ENCODE measurements around the gene KRTDAP. TPM values are rescaled to one million over a fixed set of nuclear protein-coding genes. Genes with fewer than 3 reads are reported as not detected.

Gene KRTDAP
- total and polyA plus RNA-seq, 10 of the 15 experiments (the other 5 are each of a cell fraction or from before 2014, with no cell fraction given), result 0.23 TPM; not detected in 9

- TF ChIP-seq BCL3 (IDR thresholded peaks at IDR 0.05; ENCODE audit: borderline replicate concordance, insufficient read depth, low read depth, low read length, poor library complexity, severe bottlenecking) (peak; percentile 74), POU2F2 (IDR thresholded peaks at IDR 0.05; ENCODE audit: borderline replicate concordance, low read depth, low read length) (peak; percentile 82; the same call in 1 of the 3 replicates), USF1 (IDR thresholded peaks at IDR 0.05; ENCODE audit: borderline replicate concordance, extremely low read length, insufficient read depth, low read depth, low read length) (no peak), ELK1 (IDR thresholded peaks at IDR 0.05; ENCODE audit: low read depth, low read length) (no peak), SMAD1 (IDR thresholded peaks at IDR 0.05; ENCODE audit: low read depth, partially characterized antibody) (peak; percentile 20), MTA2 (IDR thresholded peaks at IDR 0.05; ENCODE audit: low read depth) (peak; percentile 34; the same call in 1 of the 2 replicates), CEBPB (IDR thresholded peaks at IDR 0.05; ENCODE audit: borderline replicate concordance in 1 of 2, low read depth in 2 of 2, low read length in 2 of 2) (no peak), NR2F1 (conservative IDR thresholded peaks at IDR 0.05) (no peak), TAF1 (IDR thresholded peaks at IDR 0.05; ENCODE audit: borderline replicate concordance, low read depth, low read length) (no peak), GABPA (IDR thresholded peaks at IDR 0.05; ENCODE audit: low read depth) (no peak), HCFC1 (IDR thresholded peaks at IDR 0.05; ENCODE audit: low read length) (no peak; the same call in 1 of the 2 replicates), WRNIP1 (IDR thresholded peaks at IDR 0.05; ENCODE audit: borderline replicate concordance, low read depth, low read length) (no peak), FOXM1 (IDR thresholded peaks at IDR 0.05; ENCODE audit: low read depth, low read length) (no peak), SUZ12 (IDR thresholded peaks at IDR 0.05; ENCODE audit: unreplicated experiment) (no peak), HSF1 (IDR thresholded peaks at IDR 0.05; ENCODE audit: low read depth, low read length) (no peak), ZBTB4 (CRISPR knock-in tag; IDR thresholded peaks at IDR 0.05) (no peak), PML (IDR thresholded peaks at IDR 0.05; ENCODE audit: low read length) (no peak), TCF3 (IDR thresholded peaks at IDR 0.05; ENCODE audit: borderline replicate concordance, insufficient read depth, low read depth, low read length) (no peak), MEF2A (IDR thresholded peaks at IDR 0.05; ENCODE audit: insufficient read depth, low read depth, low read length) (no peak), IKZF1 (conservative IDR thresholded peaks at IDR 0.05) (peak; percentile 34)
Observed at GRCh38 chr19:35484252-35485036, 5.8 kb downstream of the KRTDAP start (continued).

Data from GM12878 (cell line).